Common myeloid progenitor, CD34-positive (primary cell): Measurements from ENCODE around the gene NUPR1.
A peak's percentile ranks its signal among the peaks of the same experiment; 100 is the strongest.

ENCODE experiments used
- CTCF ChIA-PET: fragments of 350-600 bp; sonication (Branson Sonifier 250); formaldehyde crosslinking; loops from one replicate; lab custom pipeline; 2021; ENCODE audit warnings: antibody characterized with exemption; lab: Charles Lee
- POLR2A ChIA-PET: fragments of 350-600 bp; sonication (Branson Sonifier 250); formaldehyde crosslinking; loops from one replicate; lab custom pipeline; 2021; ENCODE audit warnings: antibody characterized with exemption; lab: Charles Lee
- DNase-seq, 3 donors: peaks; one replicate each; pipeline versions ENCODE4 v3.0.0 to v3.0.0-alpha.2; 2013
- H3K27ac ChIP-seq, 2 experiments: 1 replicate in 1 of 2; 2 replicates in 1 of 2; pipeline ENCODE4 v1.7.0; 2013; ENCODE audit warnings: inconsistent platforms in 2 of 2, low read length in 2 of 2, mild to moderate bottlenecking in 2 of 2, low read depth in 1 of 2, moderate library complexity in 1 of 2; ENCODE audit not compliant: severe bottlenecking in 2 of 2, insufficient read depth in 1 of 2, poor library complexity in 1 of 2
- H3K27me3 ChIP-seq, 5 experiments: replicated peaks in 2 of 5; 1 replicate in 3 of 5; 2 replicates in 2 of 5; pipeline versions ENCODE4 v1.6.1 to v1.7.0; 2013; ENCODE audit warnings: low read length in 4 of 5, mild to moderate bottlenecking in 2 of 5, moderate library complexity in 2 of 5, inconsistent platforms in 1 of 5; ENCODE audit not compliant: insufficient read depth in 5 of 5, control insufficient read depth in 4 of 5
- H3K36me3 ChIP-seq, 4 experiments: 1 replicate in 2 of 4; 2 replicates in 2 of 4; pipeline versions ENCODE4 v1.6.1 to v1.7.0; 2013; ENCODE audit warnings: low read length in 3 of 4, control low read depth in 1 of 4, mild to moderate bottlenecking in 1 of 4; ENCODE audit not compliant: control insufficient read depth in 4 of 4, insufficient read depth in 4 of 4
- H3K4me1 ChIP-seq, 4 experiments: 1 replicate in 3 of 4; 2 replicates in 1 of 4; pipeline versions ENCODE4 v1.6.1 to v1.7.1; 2013; ENCODE audit warnings: low read length in 3 of 4, mild to moderate bottlenecking in 3 of 4, control low read depth in 1 of 4, inconsistent platforms in 1 of 4, moderate library complexity in 1 of 4; ENCODE audit not compliant: control insufficient read depth in 4 of 4, insufficient read depth in 4 of 4; ENCODE audit errors: control extremely low read depth in 1 of 4
- H3K4me3 ChIP-seq, 7 experiments: 1 replicate in 4 of 7; 2 replicates in 3 of 7; pipeline versions ENCODE4 v1.5.1 to v1.7.0; 2013; ENCODE audit warnings: mild to moderate bottlenecking in 7 of 7, low read length in 6 of 7, moderate library complexity in 6 of 7, inconsistent platforms in 2 of 7, low read depth in 2 of 7, control low read depth in 1 of 7; ENCODE audit not compliant: insufficient read depth in 4 of 7, control insufficient read depth in 1 of 7; ENCODE audit errors: extremely low read depth in 1 of 7
- H3K9me3 ChIP-seq, 5 experiments: 1 replicate in 4 of 5; 2 replicates in 1 of 5; pipeline versions ENCODE4 v1.6.1 to v1.7.1; 2013; ENCODE audit warnings: low read length in 4 of 5, mild to moderate bottlenecking in 2 of 5, inconsistent platforms in 1 of 5, low read depth in 1 of 5, moderate library complexity in 1 of 5; ENCODE audit not compliant: control insufficient read depth in 4 of 5, insufficient read depth in 2 of 5; ENCODE audit errors: control extremely low read depth in 1 of 5
- WGBS: methylation state at CpG from one replicate; pipeline ENCODE4 v1.1.5; 2013; ENCODE audit not compliant: insufficient coverage; 5-methylcytosine and 5-hydroxymethylcytosine counted together

NUPR1 gene

DNA sequence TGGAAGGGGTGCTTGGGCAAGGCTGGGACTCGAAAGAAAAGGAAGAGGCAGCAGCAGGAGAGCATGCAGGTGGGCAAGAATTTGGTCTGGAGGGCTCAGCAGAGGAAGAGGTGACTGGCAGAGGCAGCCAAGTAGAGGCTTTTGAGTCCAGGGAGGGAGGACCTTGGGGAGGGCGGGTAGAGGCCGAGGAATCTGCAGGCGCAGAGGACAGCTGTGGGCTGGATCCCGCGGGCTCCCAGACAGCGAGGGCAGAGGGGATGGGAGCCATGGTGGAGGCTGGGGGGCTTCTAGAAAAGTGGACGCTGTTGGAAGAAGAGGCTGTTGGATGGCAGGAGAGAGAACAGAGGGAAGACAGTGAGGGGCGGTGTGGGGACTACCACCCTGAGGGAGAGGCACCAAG lies 41.4 kb downstream of the NUPR1 start:
- H3K27ac ChIP-seq, result no peak overlapping the region
- no peak for DNase-seq
- H3K36me3 ChIP-seq, result peaks cover 0 to 26% (median 4%) of the 10 kb centered on the region in 4 experiments
- POLR2A ChIA-PET, result no interaction called here
- CTCF ChIA-PET, result no interaction called here
- 91% methylated on average over 9 of the region's 9 CpGs for WGBS
- H3K4me3 ChIP-seq, result no peak overlapping the region
- H3K4me1 ChIP-seq, result peaks cover 17 to 46% (median 35%) of the 10 kb centered on the region in 4 experiments
- no peaks in the 10 kb centered on the region for H3K27me3 ChIP-seq
- H3K9me3 ChIP-seq, result no peaks in the 10 kb centered on the region

DNA sequence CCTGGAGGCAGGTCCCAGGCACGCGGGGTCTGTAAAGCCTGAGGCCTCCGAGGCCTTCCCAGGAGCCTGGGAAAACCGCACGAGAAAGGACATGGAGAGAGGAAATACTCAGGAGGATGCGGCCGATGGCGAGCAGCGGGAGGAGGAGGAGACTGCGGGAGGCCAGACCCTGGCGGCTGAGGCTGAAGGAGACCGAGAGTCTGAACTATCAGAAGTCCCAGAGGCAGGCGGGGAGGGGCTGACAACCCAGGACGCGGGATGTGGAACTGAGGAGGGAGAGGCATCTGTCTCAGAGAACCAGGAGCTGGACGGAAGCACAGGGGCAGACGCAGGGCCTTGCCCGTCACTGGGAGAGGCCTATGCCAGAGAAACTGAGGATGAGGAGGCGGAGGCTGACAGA lies 41.9 kb downstream of the NUPR1 start:
- ChIA-PET POLR2A (no interaction called here), CTCF (interaction anchor here (1.2 kb wide), 1 partner anchor 46 kb away, joined by 3 read pairs; no protein-coding TSS in a partner anchor)
- H3K27me3 ChIP-seq, result no peaks in the 10 kb centered on the region
- no peaks in the 10 kb centered on the region for H3K9me3 ChIP-seq
- peaks cover 19 to 46% (median 36%) of the 10 kb centered on the region in 4 experiments for H3K4me1 ChIP-seq
- H3K27ac ChIP-seq, result no peak overlapping the region
- no peak for DNase-seq
- 94% methylated on average over 16 of the region's 19 CpGs for WGBS
- H3K4me3 ChIP-seq, result no peak overlapping the region
- H3K36me3 ChIP-seq, result peaks cover 0 to 26% (median 4%) of the 10 kb centered on the region in 4 experiments

DNA sequence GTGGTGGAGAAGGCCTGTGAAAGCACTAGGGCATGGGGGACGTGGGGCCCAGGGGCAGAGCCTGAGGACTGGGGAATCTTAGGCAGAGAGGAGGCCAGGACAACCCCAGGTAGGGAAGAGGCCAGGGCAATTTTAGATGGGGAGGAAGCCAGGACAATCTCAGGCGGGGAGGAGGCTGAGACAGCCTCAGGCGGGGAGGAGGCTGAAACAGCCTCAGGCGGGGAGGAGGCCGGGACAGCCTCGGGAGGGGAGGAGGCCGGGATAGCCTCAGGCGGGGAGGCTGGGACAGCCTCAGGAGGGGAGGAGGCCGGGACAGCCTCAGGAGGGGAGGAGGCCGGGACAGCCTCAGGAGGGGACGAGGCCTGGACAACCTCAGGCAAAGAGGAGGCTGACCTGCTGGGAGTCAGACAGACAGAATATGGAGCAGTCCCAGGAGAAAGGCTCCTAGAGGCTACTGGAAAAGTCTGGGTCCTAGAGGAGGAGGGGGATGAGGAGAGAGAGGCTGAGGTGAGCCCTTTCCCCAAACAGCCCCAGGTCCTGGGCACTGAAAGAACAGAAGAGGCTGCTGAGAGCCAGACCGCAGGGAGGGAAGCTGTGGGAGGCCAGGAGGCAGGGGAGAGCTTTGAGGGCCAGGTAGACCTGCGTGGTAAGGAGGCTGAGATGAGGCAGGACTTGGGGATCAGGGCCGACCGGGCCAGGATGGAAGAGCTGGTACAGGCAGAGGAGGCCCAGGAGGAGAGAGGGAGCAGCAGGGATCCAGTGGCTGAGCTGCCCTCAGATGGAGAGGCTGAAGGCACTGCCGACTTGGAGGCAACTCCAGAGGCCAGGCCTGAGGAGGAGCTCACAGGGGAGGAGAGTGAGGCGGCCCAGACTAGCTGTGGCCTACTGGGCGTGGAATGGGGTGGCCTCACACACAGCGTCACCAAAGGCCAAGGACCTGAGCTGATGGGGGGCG lies 42.7 kb downstream of the NUPR1 start:
- H3K9me3 ChIP-seq, result no peaks in the 10 kb centered on the region
- CTCF ChIA-PET, result interaction anchor here (1.2 to 1.8 kb wide), 2 partner anchors 8 to 47 kb away, joined by 3 to 6 read pairs; no protein-coding TSS in a partner anchor
- DNase-seq, result no peak
- POLR2A ChIA-PET, result no interaction called here
- H3K36me3 ChIP-seq, result peaks cover 0 to 26% (median 4%) of the 10 kb centered on the region in 4 experiments
- WGBS, result 94% methylated on average over 17 of the region's 20 CpGs
- no peaks in the 10 kb centered on the region for H3K27me3 ChIP-seq
- H3K27ac ChIP-seq, result no peak overlapping the region
- H3K4me1 ChIP-seq, result peaks cover 19 to 49% (median 42%) of the 10 kb centered on the region in 4 experiments
- H3K4me3 ChIP-seq, result peak overlapping the region in 2 of 7 experiments; percentile 70

DNA sequence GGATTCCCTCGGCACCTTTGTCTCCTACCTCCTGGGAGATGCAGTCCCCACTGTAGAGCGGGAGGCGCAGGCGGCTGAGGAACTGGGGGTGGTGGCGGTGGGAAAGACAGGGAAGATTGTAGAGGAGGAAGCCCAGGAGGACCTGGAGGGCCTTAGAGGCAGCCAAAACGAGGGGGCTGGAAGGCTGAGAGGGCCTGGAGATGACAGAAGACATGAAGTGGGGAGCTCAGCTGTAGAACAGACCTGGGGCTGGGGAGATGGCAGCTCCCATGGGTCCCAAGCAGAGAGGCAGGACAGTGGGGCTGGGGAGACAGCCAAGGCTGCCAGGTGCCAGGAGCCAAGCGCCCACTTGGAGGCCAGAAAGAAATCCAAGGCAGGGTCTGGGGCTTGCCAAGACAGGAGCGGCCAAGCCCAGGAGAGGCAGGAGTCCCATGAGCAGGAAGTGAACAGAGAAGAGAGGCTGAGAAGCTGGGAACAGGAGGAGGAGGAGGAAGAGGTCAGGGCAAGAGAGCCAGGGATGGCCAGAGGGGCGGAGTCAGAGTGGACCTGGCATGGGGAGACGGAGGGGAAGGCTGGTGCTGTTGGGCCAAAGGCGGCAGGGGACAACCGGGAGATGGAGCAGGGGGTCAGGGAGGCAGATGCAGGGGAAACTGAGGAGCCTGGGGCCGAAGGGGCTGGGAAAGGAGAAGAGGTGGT lies 43.5 kb downstream of the NUPR1 start:
- 92% methylated on average over 12 of the region's 13 CpGs for WGBS
- ChIA-PET POLR2A (no interaction called here), CTCF (interaction anchor here (1.8 kb wide), 1 partner anchor 8 kb away, joined by 6 read pairs; no protein-coding TSS in a partner anchor)
- H3K4me3 ChIP-seq, result peak overlapping the region in 5 of 7 experiments; percentile 38 to 70 (median 68)
- H3K4me1 ChIP-seq, result peaks cover 19 to 55% (median 46%) of the 10 kb centered on the region in 4 experiments
- no peak for DNase-seq
- H3K36me3 ChIP-seq, result peaks cover 0 to 26% (median 4%) of the 10 kb centered on the region in 4 experiments
- H3K27me3 ChIP-seq, result no peaks in the 10 kb centered on the region
- no peaks in the 10 kb centered on the region for H3K9me3 ChIP-seq
- peak overlapping the region; percentile 64 to 82 for H3K27ac ChIP-seq

DNA sequence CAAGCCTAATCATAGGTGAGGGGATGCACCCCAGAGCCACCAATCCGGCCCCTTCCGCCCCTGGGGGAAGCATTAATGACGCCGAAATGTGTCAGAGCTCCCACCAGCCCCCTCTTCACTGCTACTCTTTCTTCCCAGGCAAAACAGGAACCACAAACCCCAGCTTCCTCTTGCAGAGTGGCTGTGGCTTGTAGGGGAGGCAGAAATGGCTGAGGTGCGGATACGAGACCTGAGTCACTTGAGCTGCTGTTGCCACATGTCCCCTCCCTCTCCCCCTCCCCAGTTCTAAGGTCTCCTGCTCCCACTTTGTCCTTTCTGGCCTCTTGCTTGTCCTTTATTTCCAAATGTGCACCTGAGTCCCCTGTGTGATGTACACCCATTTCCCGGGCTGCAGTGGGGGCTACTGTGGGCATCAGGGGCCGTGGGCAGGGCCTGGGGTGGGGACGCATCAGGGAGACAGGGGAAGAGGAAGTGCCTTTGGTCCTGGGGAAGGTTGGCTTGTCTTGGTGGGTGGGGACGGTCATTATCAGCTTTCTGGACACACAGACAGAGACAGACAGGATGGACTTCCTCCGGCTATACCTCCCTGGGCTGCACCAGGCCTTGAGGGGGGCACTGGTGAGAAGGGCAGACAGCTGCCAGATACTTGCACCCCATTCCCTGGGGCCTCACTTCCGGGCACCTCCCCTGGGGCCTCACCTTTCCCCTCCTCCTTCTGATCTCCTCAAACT lies 44.5 kb downstream of the NUPR1 start, which contains the start of gene APOBR:
Gene APOBR, plus strand, starts transcription at position 523 of the 731 bp plus-strand sequence. Its CDS starts 39 bp downstream, at position 562.
- POLR2A ChIA-PET, result interaction anchor here (0.6 kb wide), 1 partner anchor 12 kb away, joined by 4 read pairs; the partner anchor contains the start of gene IL27
- Histone ChIP-seq H3K4me3 (peak within 1 kb of the TSS in 6 of 7 experiments; percentile 37 to 70 (median 60)), H3K36me3 (peaks cover 0 to 27% (median 6%) of the 10 kb centered on the region in 4 experiments), H3K27ac (peak within 1 kb of the TSS; percentile 64 to 82), H3K4me1 (peaks cover 19 to 55% (median 46%) of the 10 kb centered on the region in 4 experiments), H3K9me3 (no peaks in the 10 kb centered on the region), H3K27me3 (no peaks in the 10 kb centered on the region)
- DNase-seq, result peak; percentile 97 to 99 (median 99)
- WGBS, result 0% methylated on average over 10 of the region's 12 CpGs
- CTCF ChIA-PET, result interaction anchor here (0.8 to 1.8 kb wide), 3 partner anchors 9 to 56 kb away, joined by 3 to 6 read pairs (median 4); no protein-coding TSS in a partner anchor

DNA sequence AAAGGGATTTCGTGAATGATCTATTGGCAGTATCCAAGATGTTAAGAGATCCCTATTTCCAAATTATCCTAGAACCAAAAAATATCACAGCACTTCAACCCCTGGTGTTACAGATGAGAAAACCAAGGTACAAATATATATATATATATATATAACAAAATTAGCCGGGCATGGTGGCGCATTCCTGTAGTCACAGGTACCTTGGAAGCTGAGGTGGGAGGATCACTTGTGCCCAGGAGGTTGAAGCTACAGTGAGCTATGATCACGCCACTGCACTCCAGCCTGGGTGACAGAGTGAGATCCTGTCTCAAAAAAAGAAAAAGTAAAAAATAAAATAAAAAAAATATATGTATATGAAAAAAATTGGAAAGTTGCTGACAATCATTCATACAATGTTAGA lies 46.3 kb downstream of the NUPR1 start:
- POLR2A ChIA-PET, result no interaction called here
- WGBS, result no CpG with 5 or more reads among the region's 4 CpGs
- DNase-seq, result no peak
- H3K9me3 ChIP-seq, result no peaks in the 10 kb centered on the region
- peak overlapping the region in 6 of 7 experiments; percentile 71 to 93 (median 87) for H3K4me3 ChIP-seq
- peak overlapping the region; percentile 99 for H3K27ac ChIP-seq
- no peaks in the 10 kb centered on the region for H3K27me3 ChIP-seq
- CTCF ChIA-PET, result interaction anchor here (2.1 kb wide), 1 partner anchor 11 kb away, joined by 9 read pairs; no protein-coding TSS in a partner anchor
- H3K4me1 ChIP-seq, result peaks cover 19 to 55% (median 46%) of the 10 kb centered on the region in 4 experiments
- H3K36me3 ChIP-seq, result peaks cover 0 to 21% (median 10%) of the 10 kb centered on the region in 4 experiments
